PC-3 (cell line): ENCODE measurements around the gene ZKSCAN5.

ENCODE experiments used
- CTCF ChIP-seq: fragments of 300-600 bp; sonication (generic); conservative IDR thresholded peaks from 2 replicates; pipeline ENCODE4 v1.5.1; 2017; ENCODE audit warnings: antibody characterized with exemption, low read depth, mild to moderate bottlenecking, low read length
- EZH2 ChIP-seq: fragments of 300-600 bp; sonication (generic); IDR thresholded peaks from one replicate; pipeline ENCODE4 v1.6.1; 2017; ENCODE audit warnings: antibody characterized with exemption, mild to moderate bottlenecking, low read length; ENCODE audit not compliant: unreplicated experiment

- TF ChIP-seq CTCF (no peak), EZH2 (no peak)
Measured at GRCh38 chr7:99472561-99473314, 31.7 kb upstream of the ZKSCAN5 start, which contains the start of gene ZNF789.
